HG03103 (cell line): Measurements from ENCODE around the gene SLC29A1.
"Not testable (repeated sequence)": the region's sequence is repeated elsewhere in the genome, so short reads cannot be mapped to it uniquely, and the experiment has no call there.

Experiments
- ATAC-seq: cut with Tn5 transposase; IDR thresholded peaks from one replicate; pipeline ENCODE4 v1.9.1; 2021; ENCODE audit warnings: low read depth; ENCODE audit not compliant: unreplicated experiment

SLC29A1 gene

GRCh38 chr6:44221291-44221960 is 2.0 kb upstream of the SLC29A1 start:
- peak; percentile 36 for ATAC-seq

GRCh38 chr6:44221961-44222335 is 1.4 kb upstream of the SLC29A1 start:
- ATAC-seq: no peak

GRCh38 chr6:44222486-44223318 is 693 bp upstream of the SLC29A1 start:
- ATAC-seq: no peak

GRCh38 chr6:44224029-44224964 is 902 bp downstream of the SLC29A1 start:
- ATAC-seq: no peak

GRCh38 chr6:44224965-44225305 is 1.5 kb downstream of the SLC29A1 start:
- ATAC-seq: no peak

GRCh38 chr6:44225579-44226325 is 2.4 kb downstream of the SLC29A1 start:
- ATAC-seq: no peak

- ATAC-seq: no peak
Observed at GRCh38 chr6:44226368-44227147, 3.2 kb downstream of the SLC29A1 start.

- ATAC-seq: no peak
Observed at GRCh38 chr6:44227148-44227793, 3.9 kb downstream of the SLC29A1 start.

- ATAC-seq: no peak
Observed at GRCh38 chr6:44228031-44228430, 4.6 kb downstream of the SLC29A1 start.

- no peak for ATAC-seq
Observed at GRCh38 chr6:44228433-44228832, 5.0 kb downstream of the SLC29A1 start.

- ATAC-seq: no peak
Observed at GRCh38 chr6:44228836-44229235, 5.4 kb downstream of the SLC29A1 start.

GRCh38 chr6:44229376-44230033 is 6.1 kb downstream of the SLC29A1 start:
- ATAC-seq: no peak

- no peak for ATAC-seq
Observed at GRCh38 chr6:44230034-44230675, 6.8 kb downstream of the SLC29A1 start.

GRCh38 chr6:44231426-44231825 is 8.0 kb downstream of the SLC29A1 start:
- not testable (repeated sequence) for ATAC-seq

- ATAC-seq: no peak
Observed at GRCh38 chr6:44232676-44233566, 9.5 kb downstream of the SLC29A1 start.

GRCh38 chr6:44233567-44234100 is 10.2 kb downstream of the SLC29A1 start:
- no peak for ATAC-seq
